HepG2 (cell line): ENCODE measurements around the gene TSHB. TPM values are rescaled to one million over a fixed set of nuclear protein-coding genes. Genes with fewer than 3 reads are reported as not detected.

ENCODE experiments used
- ATAC-seq: fragments of 200-7000 bp; cut with Tn5 transposase; 3 replicates; pipeline ENCODE4 v1.9.1; 2020; ENCODE audit warnings: mild to moderate bottlenecking, moderate library complexity
- BruUV-seq: library from RNA; stranded (reverse); fragments of 400-500 nt; replicated peaks from 2 replicates; lab custom pipeline; 2021; lab: Mats Ljungman, UMichigan
- CTCF ChIA-PET: fragments of 300-600 bp; formaldehyde crosslinking; extraction: SDS; loops from one replicate; lab custom pipeline; 2021; ENCODE audit warnings: low total read pairs, inconsistent platforms, low intra/inter-chr PET ratio; lab: Yijun Ruan, JAX
- POLR2A ChIA-PET: fragments of 350-600 bp; sonication (Branson Sonifier 250); formaldehyde crosslinking; loops from one replicate; lab custom pipeline; 2020; ENCODE audit warnings: antibody characterized with exemption, inconsistent platforms; lab: Yijun Ruan, JAX
- DNase-seq: peaks from one replicate; pipeline ENCODE4 v3.0.0-alpha.2; 2015; ENCODE audit warnings: low spot score
- FAIRE-seq: peaks from 3 replicates; lab custom pipeline; 2011; peaks lifted over from hg19 to GRCh38; lab: Jason Lieb, UNC
- H2AFZ ChIP-seq: one replicate; pipeline ENCODE4 v1.6.1; 2011; ENCODE audit warnings: low read length, inconsistent platforms
- H3K27ac ChIP-seq: fragments of 300-600 bp; 3 replicates; pipeline ENCODE4 v1.8.0; 2011; ENCODE audit warnings: mixed run types, mild to moderate bottlenecking, mixed read lengths, low read length, inconsistent platforms; ENCODE audit not compliant: insufficient read depth; ENCODE audit errors: extremely low read length
- H3K27me3 ChIP-seq, 2 experiments: fragments of 200-600 bp in 1 of 2; 2 replicates in 1 of 2; 3 replicates in 1 of 2; pipeline versions ENCODE4 v1.6.0 to v1.8.0; 2011; ENCODE audit warnings: low read length in 2 of 2, mild to moderate bottlenecking in 2 of 2, moderate library complexity in 2 of 2, inconsistent platforms in 1 of 2; ENCODE audit not compliant: insufficient read depth in 2 of 2, control insufficient read depth in 1 of 2
- H3K36me3 ChIP-seq, 2 experiments: fragments of 200-600 bp in 1 of 2; replicated peaks in 1 of 2; 2 replicates in 1 of 2; 3 replicates in 1 of 2; pipeline versions ENCODE4 v1.5.1 to v1.8.0; 2011; ENCODE audit warnings: low read length in 2 of 2, inconsistent platforms in 1 of 2; ENCODE audit not compliant: insufficient read depth in 2 of 2, control insufficient read depth in 1 of 2
- H3K4me1 ChIP-seq: 2 replicates; pipeline ENCODE4 v1.5.1; 2012; ENCODE audit warnings: low read length, inconsistent platforms; ENCODE audit not compliant: insufficient read depth
- H3K4me2 ChIP-seq: 2 replicates; pipeline ENCODE4 v1.6.0; 2011; ENCODE audit warnings: low read depth, low read length, inconsistent platforms
- H3K4me3 ChIP-seq, 3 experiments: fragments of 200-600 bp in 1 of 3; sonication (generic), shearing (Covaris generic) in 1 of 3; replicated peaks in 1 of 3; 2 replicates each; pipeline ENCODE4 v1.5.1; 2011 to 2016; ENCODE audit warnings: low read length in 3 of 3, inconsistent platforms in 2 of 3, low read depth in 2 of 3, mild to moderate bottlenecking in 2 of 3, control low read depth in 1 of 3, mixed read lengths in 1 of 3; ENCODE audit not compliant: insufficient read depth in 1 of 3
- H3K79me2 ChIP-seq: one replicate; pipeline ENCODE4 v1.6.1; 2011; ENCODE audit warnings: low read length, inconsistent platforms; ENCODE audit not compliant: insufficient read depth
- H3K9ac ChIP-seq: 2 replicates; pipeline ENCODE4 v1.6.0; 2011; ENCODE audit warnings: mild to moderate bottlenecking, low read depth, low read length, inconsistent platforms; ENCODE audit not compliant: insufficient read depth
- H3K9me3 ChIP-seq: 2 replicates; pipeline ENCODE4 v1.5.1; 2012; ENCODE audit warnings: mild to moderate bottlenecking, low read length
- H4K20me1 ChIP-seq: 2 replicates; pipeline ENCODE4 v1.6.0; 2011; ENCODE audit warnings: inconsistent platforms, mild to moderate bottlenecking, low read length, moderate library complexity; ENCODE audit not compliant: insufficient read depth
- GFI1 ChIP-seq: sonication (generic); formaldehyde crosslinking; IDR thresholded peaks from 2 replicates; pipeline ENCODE4 v1.5.0; 2020; ENCODE audit warnings: missing genetic modification reagents, mild to moderate bottlenecking, borderline replicate concordance
- HNRNPLL ChIP-seq: fragments of 200-400 bp; formaldehyde crosslinking; IDR thresholded peaks from 2 replicates; pipeline ENCODE4 v1.6.1; 2017; ENCODE audit warnings: mild to moderate bottlenecking, low read depth, low read length; ENCODE audit not compliant: poor library complexity, severe bottlenecking
- RNF2 ChIP-seq: fragments of 450-650 bp; conservative IDR thresholded peaks from 2 replicates; pipeline ENCODE4 v1.6.1; 2016; ENCODE audit warnings: low read depth
- TBX3 ChIP-seq: fragments of 450-650 bp; IDR thresholded peaks from 2 replicates; pipeline ENCODE4 v1.6.1; 2017; ENCODE audit warnings: antibody characterized with exemption, mild to moderate bottlenecking, inconsistent platforms, borderline replicate concordance
- TEAD2 ChIP-seq: sonication (generic); formaldehyde crosslinking; IDR thresholded peaks from 2 replicates; pipeline ENCODE4 v1.9.0; 2021; ENCODE audit warnings: missing genetic modification reagents
- ZBTB3 ChIP-seq: sonication (generic); formaldehyde crosslinking; IDR thresholded peaks from 2 replicates; pipeline ENCODE4 v1.4.0; 2020; ENCODE audit warnings: low read depth, mild to moderate bottlenecking, moderate library complexity, missing genetic modification reagents, borderline replicate concordance
- ZFP62 ChIP-seq: sonication (generic); formaldehyde crosslinking; IDR thresholded peaks from 2 replicates; pipeline ENCODE4 v1.4.0; 2020; ENCODE audit warnings: missing genetic modification reagents
- ZNF274 ChIP-seq: sonication (generic); formaldehyde crosslinking; IDR thresholded peaks from 2 replicates; pipeline ENCODE4 v1.5.1; 2020; ENCODE audit warnings: mild to moderate bottlenecking, missing genetic modification reagents
- ZNF484 ChIP-seq: sonication (generic); formaldehyde crosslinking; IDR thresholded peaks from 2 replicates; pipeline ENCODE4 v1.5.1; 2020; ENCODE audit warnings: mild to moderate bottlenecking, low read depth, missing genetic modification reagents, borderline replicate concordance
- ZNF652 ChIP-seq: IDR thresholded peaks from 2 replicates; pipeline ENCODE4 v1.6.1; 2016; ENCODE audit warnings: low read depth, borderline replicate concordance
- in situ Hi-C: cut with HindIII; loops from 2 replicates; pipeline ENCODE4 v1.10.0; 2017; ENCODE audit warnings: low pct_unique_long_range_greater_than_20kb; ENCODE audit not compliant: extremely low pct_ligation_motif_present
- intact Hi-C: fragments of 100-400 bp; cut with micrococcal nuclease; formaldehyde crosslinking; loops from one replicate; pipeline ENCODE4 v1.10.0; 2022; ENCODE audit not compliant: unreplicated experiment
- polyA plus RNA-seq, 8 experiments: library from polyadenylated mRNA; depleted of rRNA in 3 of 8; stranded (reverse) in 7 of 8; unstranded in 1 of 8; fragments of >200 nt; fragmentation: Illumina TruSeq in 4 of 8; extraction: Trizol in 4 of 8; gene quantifications; 2 replicates each; pipeline versions ENCODE4 v1.2.1 to v1.2.3, GENCODE V29; 2011 to 2016; ENCODE audit warnings: low read depth in 4 of 8, missing spikeins in 1 of 8, mixed read lengths in 1 of 8; ENCODE audit not compliant: insufficient read depth in 1 of 8
- total RNA-seq, 5 experiments: library from RNA; depleted of rRNA; stranded (reverse); fragments of >200 nt; fragmentation: Illumina TruSeq; extraction: Trizol; gene quantifications; 2 replicates each; pipeline ENCODE4 v1.2.3, GENCODE V29; 2016; ENCODE audit warnings: low read depth in 1 of 5
- TF ChIP-seq, protein P1 (sequence below): sonication (generic); formaldehyde crosslinking; IDR thresholded peaks from 2 replicates; pipeline ENCODE4 v1.4.0; 2020; ENCODE audit warnings: mild to moderate bottlenecking, missing genetic modification reagents
- TF ChIP-seq, protein P2 (sequence below): sonication (generic); formaldehyde crosslinking; IDR thresholded peaks from 2 replicates; pipeline ENCODE4 v1.5.1; 2020; ENCODE audit warnings: missing genetic modification reagents, mild to moderate bottlenecking, borderline replicate concordance
- TF ChIP-seq, protein P3 (sequence below): IDR thresholded peaks from 2 replicates; pipeline ENCODE4 v1.6.1; 2018; ENCODE audit warnings: missing genetic modification reagents

Gene TSHB
- total and polyA plus RNA-seq, 2 of the 13 experiments (the other 11 are each of a cell fraction or from before 2014, with no cell fraction given): not detected

DNA sequence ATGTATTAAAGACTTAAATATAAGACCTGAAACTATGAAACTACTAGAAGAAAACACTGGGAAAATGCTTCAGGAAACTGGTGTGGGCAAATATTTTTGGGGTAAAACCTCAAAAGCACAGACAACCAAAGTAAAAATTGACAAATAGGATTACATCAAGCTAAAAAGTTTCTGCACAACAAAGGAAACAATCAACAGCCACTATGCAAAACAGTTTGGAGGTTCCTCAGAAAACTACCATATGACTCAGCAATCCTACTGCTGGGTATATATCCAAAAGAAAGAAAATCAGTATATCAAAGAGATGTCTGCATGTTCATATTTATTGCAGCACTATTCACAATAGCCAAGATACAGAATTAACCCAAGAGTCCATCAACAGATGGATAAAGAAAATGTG, 17.1 kb downstream of the TSHB start:
- Histone ChIP-seq H4K20me1 (no peaks in the 10 kb centered on the region), H2AFZ (no peak overlapping the region), H3K4me3 (no peak overlapping the region), H3K79me2 (no peaks in the 10 kb centered on the region), H3K4me1 (no peaks in the 10 kb centered on the region), H3K9ac (no peak overlapping the region), H3K27me3 (peaks cover 0 to 4% of the 10 kb centered on the region in 2 experiments; a peak in 1 of 5 replicates), H3K36me3 (no peaks in the 10 kb centered on the region), H3K27ac (no peak overlapping the region), H3K4me2 (no peak overlapping the region), H3K9me3 (no peaks in the 10 kb centered on the region)
- intact Hi-C loops (no loop called here), in situ Hi-C loops (no loop called here)
- DNase-seq: no peak
- ATAC-seq: no peak
- no peak for FAIRE-seq
- no TSS peak for BruUV-seq
- ChIA-PET POLR2A (no interaction called here), CTCF (no interaction called here)
- no peak for TF ChIP-seq TBX3
- TF ChIP-seq RNF2: no peak
- TF ChIP-seq ZNF652 (CRISPR knock-in tag): no peak
- TF ChIP-seq, protein P1, sequence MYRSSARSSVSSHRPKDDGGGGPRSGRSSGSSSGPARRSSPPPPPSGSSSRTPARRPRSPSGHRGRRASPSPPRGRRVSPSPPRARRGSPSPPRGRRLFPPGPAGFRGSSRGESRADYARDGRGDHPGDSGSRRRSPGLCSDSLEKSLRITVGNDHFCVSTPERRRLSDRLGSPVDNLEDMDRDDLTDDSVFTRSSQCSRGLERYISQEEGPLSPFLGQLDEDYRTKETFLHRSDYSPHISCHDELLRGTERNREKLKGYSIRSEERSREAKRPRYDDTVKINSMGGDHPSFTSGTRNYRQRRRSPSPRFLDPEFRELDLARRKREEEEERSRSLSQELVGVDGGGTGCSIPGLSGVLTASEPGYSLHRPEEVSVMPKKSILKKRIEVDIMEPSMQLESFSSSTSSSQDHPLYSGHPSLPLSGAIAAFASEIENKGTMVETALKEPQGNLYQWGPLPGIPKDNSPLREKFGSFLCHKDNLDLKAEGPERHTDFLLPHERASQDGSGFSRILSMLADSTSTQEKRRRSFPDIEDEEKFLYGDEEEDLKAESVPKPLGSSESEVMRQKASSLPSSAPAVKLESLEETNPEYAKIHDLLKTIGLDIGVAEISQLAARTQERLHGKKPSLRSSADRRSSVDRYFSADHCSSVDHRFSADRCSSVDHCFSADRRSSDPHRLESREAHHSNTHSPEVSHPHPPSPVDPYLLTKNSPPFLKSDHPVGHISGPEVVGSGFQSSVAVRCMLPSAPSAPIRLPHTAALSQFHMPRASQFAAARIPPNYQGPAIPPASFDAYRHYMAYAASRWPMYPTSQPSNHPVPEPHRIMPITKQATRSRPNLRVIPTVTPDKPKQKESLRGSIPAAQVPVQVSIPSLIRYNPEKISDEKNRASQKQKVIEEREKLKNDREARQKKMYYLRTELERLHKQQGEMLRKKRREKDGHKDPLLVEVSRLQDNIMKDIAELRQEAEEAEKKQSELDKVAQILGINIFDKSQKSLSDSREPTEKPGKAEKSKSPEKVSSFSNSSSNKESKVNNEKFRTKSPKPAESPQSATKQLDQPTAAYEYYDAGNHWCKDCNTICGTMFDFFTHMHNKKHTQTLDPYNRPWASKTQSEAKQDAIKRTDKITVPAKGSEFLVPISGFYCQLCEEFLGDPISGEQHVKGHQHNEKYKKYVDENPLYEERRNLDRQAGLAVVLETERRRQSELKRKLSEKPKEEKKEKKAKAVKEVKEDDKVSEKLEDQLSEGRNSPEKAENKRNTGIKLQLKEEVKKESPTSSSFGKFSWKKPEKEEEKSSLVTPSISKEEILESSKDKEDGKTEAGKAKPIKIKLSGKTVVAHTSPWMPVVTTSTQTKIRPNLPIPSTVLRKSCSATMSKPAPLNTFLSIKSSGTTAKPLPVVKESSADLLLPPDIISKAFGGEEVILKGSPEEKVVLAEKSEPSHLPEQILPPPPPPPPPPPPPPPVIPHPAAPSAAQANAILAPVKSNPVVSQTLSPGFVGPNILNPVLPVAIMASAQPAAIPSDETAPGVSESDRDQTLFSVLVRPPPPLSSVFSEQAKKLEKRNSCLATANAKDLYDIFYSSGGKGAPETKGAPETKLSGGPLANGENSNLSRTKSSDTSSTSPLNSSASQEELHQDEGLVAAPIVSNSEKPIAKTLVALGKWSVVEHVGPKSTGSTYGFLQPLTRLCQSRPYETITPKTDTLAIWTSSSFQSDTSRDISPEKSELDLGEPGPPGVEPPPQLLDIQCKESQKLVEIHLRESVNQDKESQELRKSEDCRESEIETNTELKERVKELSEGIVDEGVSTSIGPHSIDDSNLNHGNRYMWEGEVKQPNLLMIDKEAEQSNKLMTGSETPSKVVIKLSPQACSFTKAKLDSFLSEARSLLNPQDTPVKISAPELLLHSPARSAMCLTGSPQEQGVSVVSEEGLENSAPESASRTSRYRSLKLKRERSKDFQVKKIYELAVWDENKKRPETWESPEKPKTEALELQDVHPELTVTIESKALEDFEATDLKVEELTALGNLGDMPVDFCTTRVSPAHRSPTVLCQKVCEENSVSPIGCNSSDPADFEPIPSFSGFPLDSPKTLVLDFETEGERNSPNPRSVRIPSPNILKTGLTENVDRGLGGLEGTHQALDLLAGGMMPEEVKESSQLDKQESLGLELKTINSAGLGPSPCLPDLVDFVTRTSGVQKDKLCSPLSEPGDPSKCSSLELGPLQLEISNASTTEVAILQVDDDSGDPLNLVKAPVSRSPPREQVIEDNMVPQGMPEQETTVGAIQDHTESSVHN (CRISPR knock-in tag): no peak
- no peak for TF ChIP-seq ZFP62 (CRISPR knock-in tag)
- TF ChIP-seq, protein P2, sequence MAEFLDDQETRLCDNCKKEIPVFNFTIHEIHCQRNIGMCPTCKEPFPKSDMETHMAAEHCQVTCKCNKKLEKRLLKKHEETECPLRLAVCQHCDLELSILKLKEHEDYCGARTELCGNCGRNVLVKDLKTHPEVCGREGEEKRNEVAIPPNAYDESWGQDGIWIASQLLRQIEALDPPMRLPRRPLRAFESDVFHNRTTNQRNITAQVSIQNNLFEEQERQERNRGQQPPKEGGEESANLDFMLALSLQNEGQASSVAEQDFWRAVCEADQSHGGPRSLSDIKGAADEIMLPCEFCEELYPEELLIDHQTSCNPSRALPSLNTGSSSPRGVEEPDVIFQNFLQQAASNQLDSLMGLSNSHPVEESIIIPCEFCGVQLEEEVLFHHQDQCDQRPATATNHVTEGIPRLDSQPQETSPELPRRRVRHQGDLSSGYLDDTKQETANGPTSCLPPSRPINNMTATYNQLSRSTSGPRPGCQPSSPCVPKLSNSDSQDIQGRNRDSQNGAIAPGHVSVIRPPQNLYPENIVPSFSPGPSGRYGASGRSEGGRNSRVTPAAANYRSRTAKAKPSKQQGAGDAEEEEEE (CRISPR knock-in tag): no peak
- TF ChIP-seq HNRNPLL: no peak
- TF ChIP-seq ZNF484 (CRISPR knock-in tag): no peak
- no peak for TF ChIP-seq ZBTB3 (CRISPR knock-in tag)
- no peak for TF ChIP-seq TEAD2
- TF ChIP-seq, protein P3, sequence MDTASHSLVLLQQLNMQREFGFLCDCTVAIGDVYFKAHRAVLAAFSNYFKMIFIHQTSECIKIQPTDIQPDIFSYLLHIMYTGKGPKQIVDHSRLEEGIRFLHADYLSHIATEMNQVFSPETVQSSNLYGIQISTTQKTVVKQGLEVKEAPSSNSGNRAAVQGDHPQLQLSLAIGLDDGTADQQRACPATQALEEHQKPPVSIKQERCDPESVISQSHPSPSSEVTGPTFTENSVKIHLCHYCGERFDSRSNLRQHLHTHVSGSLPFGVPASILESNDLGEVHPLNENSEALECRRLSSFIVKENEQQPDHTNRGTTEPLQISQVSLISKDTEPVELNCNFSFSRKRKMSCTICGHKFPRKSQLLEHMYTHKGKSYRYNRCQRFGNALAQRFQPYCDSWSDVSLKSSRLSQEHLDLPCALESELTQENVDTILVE (CRISPR knock-in tag): no peak
- TF ChIP-seq ZNF274 (CRISPR knock-in tag): no peak
- no peak for TF ChIP-seq GFI1
